Measurements from ENCODE around the gene PPEF1. TPM values are rescaled to one million over a fixed set of nuclear protein-coding genes. Genes with fewer than 3 reads are reported as not detected.

Gene PPEF1
- total and polyA plus RNA-seq, 9 of the 15 experiments (the other 6 are each of a cell fraction or from before 2014, with no cell fraction given) = not detected

DNA sequence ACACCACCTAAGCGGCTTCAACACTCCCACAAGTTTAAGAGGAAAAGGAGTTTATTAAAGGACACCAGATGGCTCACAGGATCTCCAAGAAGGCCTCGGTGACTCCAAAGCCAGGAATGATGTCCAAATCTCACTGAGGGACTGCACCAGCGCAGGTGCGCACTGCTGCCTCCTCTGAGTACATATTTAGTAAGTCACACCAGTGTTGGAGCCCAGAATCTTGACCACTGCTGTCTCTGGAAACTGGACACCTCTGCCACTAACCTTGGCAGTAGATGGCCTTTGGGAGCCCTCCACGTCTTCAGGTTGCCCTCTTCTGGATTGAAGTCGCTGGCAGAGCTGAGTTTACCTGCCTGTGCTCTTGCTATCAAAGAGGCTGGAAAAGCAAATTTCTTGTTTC lies 25.4 kb upstream of the PPEF1 start (continued):
- TF ChIP-seq ZNF124 (CRISPR knock-in tag; IDR thresholded peaks at IDR 0.05) = no peak
- no peak for TF ChIP-seq HIVEP1 (CRISPR knock-in tag; IDR thresholded peaks at IDR 0.05)

DNA sequence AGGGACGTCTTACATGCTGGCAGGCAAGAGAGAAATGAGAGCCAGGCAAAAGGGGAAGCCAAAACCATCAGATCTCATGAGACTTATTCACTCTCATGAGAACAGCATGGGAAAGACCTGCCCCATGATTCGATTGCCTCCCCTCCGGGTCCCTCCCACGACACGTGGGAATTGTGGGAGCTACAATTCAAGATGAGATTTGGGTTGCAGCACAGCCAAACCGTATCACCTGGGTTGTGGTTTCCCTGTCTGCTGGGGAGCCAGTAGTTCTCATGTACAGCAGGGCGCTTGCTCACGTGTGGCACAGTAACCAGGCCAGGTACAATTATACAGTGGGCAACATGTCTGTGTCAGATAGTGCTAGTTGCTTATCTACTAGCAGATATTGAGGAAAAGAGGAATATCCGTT lies 24.5 kb upstream of the PPEF1 start:
- Histone ChIP-seq H3K4me3 (no peak overlapping the region), H3K9ac (ENCODE audit: insufficient read depth in 1 of 2, low read depth in 2 of 2, low read length in 2 of 2) (no peak overlapping the region), H3K27me3 (ENCODE audit: control insufficient read depth in 2 of 2, insufficient read depth in 2 of 2, low read length in 2 of 2) (peaks cover 0 to 32% of the 10 kb centered on the region in 2 experiments; a peak in 2 of 5 replicates), H3K9me3 (replicated peaks; ENCODE audit: control insufficient read depth, insufficient read depth, low read depth, low read length) (no peaks in the 10 kb centered on the region), H4K20me1 (replicated peaks; ENCODE audit: control insufficient read depth, insufficient read depth, low read length) (no peaks in the 10 kb centered on the region), H3K4me2 (ENCODE audit: insufficient read depth, low read length) (no peak overlapping the region), H3K36me3 (ENCODE audit: control insufficient read depth, insufficient read depth, low read length) (no peaks in the 10 kb centered on the region), H3K79me2 (ENCODE audit: control insufficient read depth, insufficient read depth, low read length) (no peaks in the 10 kb centered on the region), H3K27ac (ENCODE audit: extremely low read depth, low read depth, low read length) (no peak overlapping the region), H3K9me1 (ENCODE audit: control insufficient read depth, insufficient read depth, low read length) (no peaks in the 10 kb centered on the region), H3K4me1 (replicated peaks in 1 of 2; ENCODE audit: control insufficient read depth in 2 of 2, insufficient read depth in 2 of 2, low read length in 2 of 2) (no peaks in the 10 kb centered on the region), H2AFZ (ENCODE audit: low read depth, low read length) (no peak overlapping the region)
- BruUV-seq (replicated peaks) = no TSS peak
- WGBS (ENCODE audit: insufficient coverage, low coverage, missing lambda C conversion rate) = 0% methylated on average over 6 of the region's 9 CpGs
- TF ChIP-seq, protein P1, sequence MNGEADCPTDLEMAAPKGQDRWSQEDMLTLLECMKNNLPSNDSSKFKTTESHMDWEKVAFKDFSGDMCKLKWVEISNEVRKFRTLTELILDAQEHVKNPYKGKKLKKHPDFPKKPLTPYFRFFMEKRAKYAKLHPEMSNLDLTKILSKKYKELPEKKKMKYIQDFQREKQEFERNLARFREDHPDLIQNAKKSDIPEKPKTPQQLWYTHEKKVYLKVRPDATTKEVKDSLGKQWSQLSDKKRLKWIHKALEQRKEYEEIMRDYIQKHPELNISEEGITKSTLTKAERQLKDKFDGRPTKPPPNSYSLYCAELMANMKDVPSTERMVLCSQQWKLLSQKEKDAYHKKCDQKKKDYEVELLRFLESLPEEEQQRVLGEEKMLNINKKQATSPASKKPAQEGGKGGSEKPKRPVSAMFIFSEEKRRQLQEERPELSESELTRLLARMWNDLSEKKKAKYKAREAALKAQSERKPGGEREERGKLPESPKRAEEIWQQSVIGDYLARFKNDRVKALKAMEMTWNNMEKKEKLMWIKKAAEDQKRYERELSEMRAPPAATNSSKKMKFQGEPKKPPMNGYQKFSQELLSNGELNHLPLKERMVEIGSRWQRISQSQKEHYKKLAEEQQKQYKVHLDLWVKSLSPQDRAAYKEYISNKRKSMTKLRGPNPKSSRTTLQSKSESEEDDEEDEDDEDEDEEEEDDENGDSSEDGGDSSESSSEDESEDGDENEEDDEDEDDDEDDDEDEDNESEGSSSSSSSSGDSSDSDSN (IDR thresholded peaks at IDR 0.05; ENCODE audit: borderline replicate concordance in 1 of 2, low read depth in 2 of 2, low read length in 2 of 2) = no peak
- TF ChIP-seq EGR1 (conservative IDR thresholded peaks at IDR 0.05) = no peak
- ChIA-PET POLR2A (no interaction called here), CTCF (ENCODE audit: low intra/inter-chr PET ratio) (no interaction called here)
- no peak for DNase-seq (ENCODE audit: extremely low read depth in 1 of 4, low spot score in 3 of 4)
- intact Hi-C loops (cut with micrococcal nuclease) (no loop called here), in situ Hi-C loops (cut with MboI) (no loop called here)
- ATAC-seq = no peak
- no peak for FAIRE-seq
